DOHH2 (cell line): ENCODE results near the gene MFN1.

ENCODE experiments used
- H3F3A ChIP-seq: fragments of 200-600 bp; sonication (generic), shearing (Covaris generic); 2 replicates; pipeline ENCODE4 v1.6.0; 2016; ENCODE audit warnings: antibody characterized with exemption, mild to moderate bottlenecking; ENCODE audit not compliant: control insufficient read depth, insufficient read depth
- H3K27ac ChIP-seq: fragments of 200-600 bp; sonication (generic); 2 replicates; pipeline ENCODE4 v1.5.1; 2014; ENCODE audit warnings: low read depth, mild to moderate bottlenecking, low read length, moderate library complexity
- H3K27me3 ChIP-seq: fragments of 200-600 bp; sonication (generic); 2 replicates; pipeline ENCODE4 v1.6.1; 2014; ENCODE audit warnings: mild to moderate bottlenecking, low read length, mixed read lengths; ENCODE audit not compliant: control insufficient read depth
- H3K36me3 ChIP-seq: fragments of 200-600 bp; sonication (generic); 2 replicates; pipeline ENCODE4 v1.6.1; 2014; ENCODE audit warnings: mild to moderate bottlenecking, low read length, moderate library complexity, mixed read lengths; ENCODE audit not compliant: control insufficient read depth
- H3K4me1 ChIP-seq: fragments of 200-600 bp; sonication (generic); 2 replicates; pipeline ENCODE4 v1.6.1; 2014; ENCODE audit warnings: mild to moderate bottlenecking, low read length, mixed read lengths; ENCODE audit not compliant: control insufficient read depth
- H3K4me2 ChIP-seq: fragments of 200-600 bp; sonication (generic); 2 replicates; pipeline ENCODE4 v1.6.0; 2014; ENCODE audit warnings: mild to moderate bottlenecking, low read length, moderate library complexity
- H3K4me3 ChIP-seq: fragments of 200-600 bp; sonication (generic); 2 replicates; pipeline ENCODE4 v1.5.1; 2014; ENCODE audit warnings: mild to moderate bottlenecking, low read length, mixed read lengths
- H3K79me2 ChIP-seq: fragments of 200-600 bp; sonication (generic); 2 replicates; pipeline ENCODE4 v1.6.1; 2014; ENCODE audit warnings: mild to moderate bottlenecking, low read length, mixed read lengths; ENCODE audit not compliant: control insufficient read depth
- H3K9me2 ChIP-seq: fragments of 200-600 bp; sonication (generic); replicated peaks from 2 replicates; pipeline ENCODE4 v1.6.1; 2014; ENCODE audit warnings: mild to moderate bottlenecking, low read length, mixed read lengths; ENCODE audit not compliant: control insufficient read depth
- H3K9me3 ChIP-seq: fragments of 200-600 bp; sonication (generic); 2 replicates; pipeline ENCODE4 v1.6.1; 2014; ENCODE audit warnings: antibody characterized with exemption, low read length, mixed read lengths; ENCODE audit not compliant: control insufficient read depth, insufficient read depth
- H4K20me1 ChIP-seq: fragments of 200-600 bp; sonication (generic); 2 replicates; pipeline ENCODE4 v1.6.0; 2014; ENCODE audit warnings: low read depth, mild to moderate bottlenecking, antibody characterized with exemption, low read length, moderate library complexity; ENCODE audit not compliant: control insufficient read depth, insufficient read depth
- CTCF ChIP-seq: fragments of 200-600 bp; sonication (generic); IDR thresholded peaks from one replicate; pipeline ENCODE4 v1.5.1; 2014; ENCODE audit warnings: antibody characterized with exemption, mild to moderate bottlenecking, low read depth, low read length; ENCODE audit not compliant: poor library complexity, severe bottlenecking
- EZH2phosphoT487 ChIP-seq: fragments of 200-600 bp; sonication (generic); IDR thresholded peaks from 2 replicates; pipeline ENCODE4 v1.6.1; 2017; ENCODE audit warnings: borderline replicate concordance, mild to moderate bottlenecking, antibody characterized with exemption, low read length, moderate library complexity, mixed read lengths

The MFN1 gene

GRCh38 chr3:179323197-179324110, 24.1 kb upstream of the MFN1 start:
- H3K9me2 ChIP-seq = no peaks in the 10 kb centered on the region

GRCh38 chr3:179324270-179324754, 23.2 kb upstream of the MFN1 start:
- Histone ChIP-seq H3K79me2 (peaks cover 70% of the 10 kb centered on the region), H3K9me3 (no peaks in the 10 kb centered on the region), H3K4me3 (peak overlapping the region; percentile 85), H3K4me1 (peaks cover 27% of the 10 kb centered on the region), H3K36me3 (peaks cover 61% of the 10 kb centered on the region), H3K27me3 (no peaks in the 10 kb centered on the region), H3K9me2 (no peaks in the 10 kb centered on the region), H3F3A (peaks cover 9% of the 10 kb centered on the region), H3K4me2 (peak overlapping the region; percentile 83), H3K27ac (peak overlapping the region; percentile 68), H4K20me1 (peaks cover 15% of the 10 kb centered on the region; the same call in 1 of the 2 replicates)
- TF ChIP-seq EZH2phosphoT487 (no peak), CTCF (no peak)

More at GRCh38 chr3:179323197-179324110, 24.1 kb upstream of the MFN1 start:
- H3K27me3 ChIP-seq = no peaks in the 10 kb centered on the region
- peak overlapping the region; percentile 85 for H3K4me3 ChIP-seq
- peak overlapping the region; percentile 68 for H3K27ac ChIP-seq
- peaks cover 27% of the 10 kb centered on the region for H3K4me1 ChIP-seq
- peaks cover 9% of the 10 kb centered on the region for H3F3A ChIP-seq
- H4K20me1 ChIP-seq = peaks cover 15% of the 10 kb centered on the region; the same call in 1 of the 2 replicates
- TF ChIP-seq EZH2phosphoT487 (no peak), CTCF (no peak)
- H3K4me2 ChIP-seq = peak overlapping the region; percentile 83
- H3K36me3 ChIP-seq = peaks cover 52% of the 10 kb centered on the region
- H3K9me3 ChIP-seq = no peaks in the 10 kb centered on the region
- H3K79me2 ChIP-seq = peaks cover 63% of the 10 kb centered on the region

GRCh38 chr3:179330438-179330837, 17.1 kb upstream of the MFN1 start:
- Histone ChIP-seq H3K9me2 (no peaks in the 10 kb centered on the region), H3K27ac (no peak overlapping the region), H3K4me1 (peaks cover 1% of the 10 kb centered on the region; the same call in 1 of the 2 replicates), H3K9me3 (no peaks in the 10 kb centered on the region), H3K4me2 (no peak overlapping the region), H3F3A (peaks cover 20% of the 10 kb centered on the region), H3K4me3 (no peak overlapping the region), H4K20me1 (peaks cover 22% of the 10 kb centered on the region; the same call in 1 of the 2 replicates), H3K36me3 (peaks cover 96% of the 10 kb centered on the region), H3K27me3 (no peaks in the 10 kb centered on the region), H3K79me2 (peaks cover 84% of the 10 kb centered on the region)
- TF ChIP-seq EZH2phosphoT487 (no peak), CTCF (no peak)
